Cerebellar cortex (tissue), 1 donor: ENCODE data around the gene SORBS1.
A peak's percentile ranks its signal among the peaks of the same experiment; 100 is the strongest.
"Not testable (repeated sequence)": the region's sequence is repeated elsewhere in the genome, so short reads cannot be mapped to it uniquely, and the experiment has no call there.

ENCODE experiments used
- DNase-seq: peaks from one replicate; pipeline ENCODE4 v3.0.0-alpha.2; 2015; ENCODE audit warnings: low spot score

The SORBS1 gene

GRCh38 chr10:95482501-95483233 is 78.5 kb downstream of the SORBS1 start:
- no peak for DNase-seq

GRCh38 chr10:95480901-95481491 is 80.2 kb downstream of the SORBS1 start:
- DNase-seq = no peak

- DNase-seq = no peak
Measured at GRCh38 chr10:95480102-95480900, 80.9 kb downstream of the SORBS1 start.

GRCh38 chr10:95478935-95479334 is 82.2 kb downstream of the SORBS1 start:
- no peak for DNase-seq

- no peak for DNase-seq
Measured at GRCh38 chr10:95478185-95478584, 83.0 kb downstream of the SORBS1 start.

GRCh38 chr10:95477175-95477520 is 84.0 kb downstream of the SORBS1 start:
- DNase-seq = no peak

GRCh38 chr10:95476469-95477174 is 84.5 kb downstream of the SORBS1 start:
- DNase-seq = peak; percentile 35

GRCh38 chr10:95475827-95476468 is 85.2 kb downstream of the SORBS1 start:
- peak; percentile 32 for DNase-seq

- DNase-seq = peak; percentile 37
Measured at GRCh38 chr10:95475003-95475383, 86.2 kb downstream of the SORBS1 start.

GRCh38 chr10:95474228-95475002 is 86.8 kb downstream of the SORBS1 start:
- peak; percentile 58 for DNase-seq

GRCh38 chr10:95472304-95473088 is 88.7 kb downstream of the SORBS1 start:
- DNase-seq = no peak

- DNase-seq = no peak
Measured at GRCh38 chr10:95469676-95470075, 91.5 kb downstream of the SORBS1 start.

GRCh38 chr10:95469251-95469650 is 91.9 kb downstream of the SORBS1 start:
- DNase-seq = no peak

- not testable (repeated sequence) for DNase-seq
Measured at GRCh38 chr10:95467642-95468041, 93.5 kb downstream of the SORBS1 start.

- no peak for DNase-seq
Measured at GRCh38 chr10:95467162-95467599, 94.0 kb downstream of the SORBS1 start.

GRCh38 chr10:95466436-95466835 is 94.7 kb downstream of the SORBS1 start:
- no peak for DNase-seq

GRCh38 chr10:95464280-95464679 is 96.9 kb downstream of the SORBS1 start:
- DNase-seq = no peak

GRCh38 chr10:95462740-95463667 is 98.2 kb downstream of the SORBS1 start:
- DNase-seq = no peak

GRCh38 chr10:95461611-95462010 is 99.6 kb downstream of the SORBS1 start:
- DNase-seq = no peak
